PC-3 (cell line): ENCODE results near the gene SVIL.

Experiments
- CTCF ChIP-seq: fragments of 300-600 bp; sonication (generic); conservative IDR thresholded peaks from 2 replicates; pipeline ENCODE4 v1.5.1; 2017; ENCODE audit warnings: antibody characterized with exemption, low read depth, mild to moderate bottlenecking, low read length
- EZH2 ChIP-seq: fragments of 300-600 bp; sonication (generic); IDR thresholded peaks from one replicate; pipeline ENCODE4 v1.6.1; 2017; ENCODE audit warnings: antibody characterized with exemption, mild to moderate bottlenecking, low read length; ENCODE audit not compliant: unreplicated experiment
- EZH2phosphoT487 ChIP-seq: fragments of 300-600 bp; sonication (generic); IDR thresholded peaks from 2 replicates; pipeline ENCODE4 v1.6.1; 2018; ENCODE audit warnings: mild to moderate bottlenecking, antibody characterized with exemption, low read length, borderline replicate concordance

- TF ChIP-seq CTCF: no peak
- TF ChIP-seq EZH2: no peak
- TF ChIP-seq EZH2phosphoT487: no peak
Observed at GRCh38 chr10:29559996-29560395, 74.8 kb downstream of the SVIL start.
